SK-MEL-5 (cell line): ENCODE results near the gene LRP5. TPM values are rescaled to one million over a fixed set of nuclear protein-coding genes. Genes with fewer than 3 reads are reported as not detected.
A peak's percentile ranks its signal among the peaks of the same experiment; 100 is the strongest.

ENCODE experiments used
- DNase-seq: peaks from one replicate; pipeline ENCODE4 v3.0.0-alpha.2; 2016; ENCODE audit warnings: low read depth, low spot score
- in situ Hi-C: cut with HindIII; loops from 2 replicates; pipeline ENCODE4 v1.10.0; 2016; ENCODE audit warnings: low sequenced_read_pairs, high pct_unique_total_duplicates, low pct_unique_long_range_greater_than_20kb
- total RNA-seq: library from RNA; depleted of rRNA; stranded (reverse); fragments of >200 nt; shearing (Covaris generic); gene quantifications from 2 replicates; pipeline ENCODE4 v1.2.3, GENCODE V29; 2014

LRP5 gene
- total RNA-seq, 1 experiment from 2014 or later, result 8.8 TPM

- no peak for DNase-seq
- in situ Hi-C loops, result no loop called here
Observed at GRCh38 chr11:68350759-68351449, 38.5 kb downstream of the LRP5 start.

GRCh38 chr11:68351450-68352275 is 39.3 kb downstream of the LRP5 start:
- DNase-seq, result no peak
- in situ Hi-C loops, result no loop called here

GRCh38 chr11:68352591-68352990 is 40.2 kb downstream of the LRP5 start:
- no peak for DNase-seq
- in situ Hi-C loops, result no loop called here

- in situ Hi-C loops, result no loop called here
- no peak for DNase-seq
Observed at GRCh38 chr11:68353118-68353517, 40.7 kb downstream of the LRP5 start.

GRCh38 chr11:68353669-68354068 is 41.3 kb downstream of the LRP5 start:
- DNase-seq, result no peak
- in situ Hi-C loops, result no loop called here

GRCh38 chr11:68354148-68354872 is 41.9 kb downstream of the LRP5 start:
- peak; percentile 5 for DNase-seq
- in situ Hi-C loops, result no loop called here

GRCh38 chr11:68355471-68355870 is 43.1 kb downstream of the LRP5 start:
- DNase-seq, result no peak
- in situ Hi-C loops, result no loop called here

- DNase-seq, result no peak
- in situ Hi-C loops, result no loop called here
Observed at GRCh38 chr11:68357568-68357967, 45.2 kb downstream of the LRP5 start.

- in situ Hi-C loops, result no loop called here
- no peak for DNase-seq
Observed at GRCh38 chr11:68358416-68358815, 46.0 kb downstream of the LRP5 start.

GRCh38 chr11:68361702-68362101 is 49.3 kb downstream of the LRP5 start:
- DNase-seq, result no peak
- in situ Hi-C loops, result no loop called here

- no peak for DNase-seq
- in situ Hi-C loops, result no loop called here
Observed at GRCh38 chr11:68362801-68363379, 50.5 kb downstream of the LRP5 start.

GRCh38 chr11:68363776-68364175 is 51.4 kb downstream of the LRP5 start:
- in situ Hi-C loops, result no loop called here
- no peak for DNase-seq

- in situ Hi-C loops, result no loop called here
- no peak for DNase-seq
Observed at GRCh38 chr11:68364581-68364980, 52.2 kb downstream of the LRP5 start.

GRCh38 chr11:68365943-68366435 is 53.6 kb downstream of the LRP5 start:
- in situ Hi-C loops, result no loop called here
- DNase-seq, result no peak

- no peak for DNase-seq
- in situ Hi-C loops, result no loop called here
Observed at GRCh38 chr11:68367252-68367651, 54.9 kb downstream of the LRP5 start.

- DNase-seq, result no peak
- in situ Hi-C loops, result no loop called here
Observed at GRCh38 chr11:68369756-68370155, 57.4 kb downstream of the LRP5 start.

GRCh38 chr11:68370211-68371111 is 58.1 kb downstream of the LRP5 start:
- in situ Hi-C loops, result no loop called here
- no peak for DNase-seq
